NCI-H524 (cell line): ENCODE measurements around the gene IQCM.
A peak's percentile ranks its signal among the peaks of the same experiment; 100 is the strongest.

Source experiments
- DNase-seq, 2 experiments: peaks; one replicate each; lab custom pipeline; 2025; lab: John Stamatoyannopoulos, UW

IQCM gene

DNA sequence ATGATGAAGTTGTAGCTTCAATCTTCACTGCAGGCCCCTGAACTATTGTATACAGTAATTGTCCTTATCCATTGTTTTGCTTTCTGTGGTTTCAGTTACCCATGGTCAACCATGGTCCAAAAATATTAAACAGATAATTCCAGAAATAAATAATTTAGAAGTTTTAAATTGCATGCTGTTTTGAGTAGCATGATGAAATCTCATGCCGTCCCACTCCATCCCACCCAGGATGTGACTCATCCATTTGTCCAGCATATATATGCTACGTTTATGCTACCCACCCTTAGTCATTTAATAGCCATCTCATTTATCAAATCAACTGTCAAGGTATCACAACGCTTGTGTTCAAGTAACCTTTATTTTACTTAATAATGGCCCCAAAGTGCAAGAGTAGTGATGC is 34.5 kb downstream of the IQCM start:
- no peak for DNase-seq

DNA sequence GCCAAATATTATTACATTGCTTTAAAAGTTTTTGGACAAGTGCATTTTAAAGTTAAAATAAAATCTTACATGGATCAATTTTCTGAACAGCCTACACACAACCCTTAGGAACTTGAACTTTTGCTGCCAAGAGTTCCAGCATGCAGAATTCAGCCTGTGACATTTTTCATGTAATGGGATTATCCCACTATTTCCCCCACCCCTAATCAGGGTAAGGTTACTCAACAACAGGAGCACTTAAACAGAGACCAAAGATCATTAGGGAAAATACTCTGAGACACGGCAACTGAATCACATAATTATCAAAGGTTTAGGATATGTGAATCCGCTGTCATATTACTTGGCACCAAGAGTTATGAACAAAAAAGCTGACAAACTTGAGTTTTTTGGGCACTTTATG is 47.2 kb downstream of the IQCM start:
- no peak for DNase-seq

GRCh38 chr4:149766135-149766534 is 49.5 kb downstream of the IQCM start:
- DNase-seq: no peak

DNA sequence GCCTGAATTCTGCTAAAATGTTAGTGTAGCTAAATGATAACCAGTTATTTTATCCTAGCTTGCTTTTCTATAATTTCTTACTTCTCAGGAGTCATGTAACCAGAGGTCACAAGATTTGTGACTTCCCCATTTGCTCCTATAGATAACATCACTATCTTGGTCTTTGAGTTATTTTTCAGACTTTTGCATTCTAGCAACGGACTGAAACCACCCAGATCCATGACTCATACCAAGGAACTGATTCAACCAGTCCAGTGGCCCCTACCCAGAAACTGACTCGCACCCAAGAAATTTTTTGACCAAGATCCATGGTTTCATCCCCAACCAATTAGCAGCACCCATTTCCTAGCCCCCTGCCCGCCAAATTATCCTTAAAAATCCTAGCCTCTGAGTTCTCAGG is 50.0 kb downstream of the IQCM start:
- no peak for DNase-seq

- no peak for DNase-seq
These were observed 59.7 kb downstream of the IQCM start for GRCh38 chr4:149755969-149756368.

- no peak for DNase-seq
These were observed 61.1 kb downstream of the IQCM start for GRCh38 chr4:149754526-149754925.

GRCh38 chr4:149752729-149753128 is 62.9 kb downstream of the IQCM start:
- no peak for DNase-seq

- DNase-seq: no peak
These were observed 64.5 kb downstream of the IQCM start for GRCh38 chr4:149751174-149751573.

DNA sequence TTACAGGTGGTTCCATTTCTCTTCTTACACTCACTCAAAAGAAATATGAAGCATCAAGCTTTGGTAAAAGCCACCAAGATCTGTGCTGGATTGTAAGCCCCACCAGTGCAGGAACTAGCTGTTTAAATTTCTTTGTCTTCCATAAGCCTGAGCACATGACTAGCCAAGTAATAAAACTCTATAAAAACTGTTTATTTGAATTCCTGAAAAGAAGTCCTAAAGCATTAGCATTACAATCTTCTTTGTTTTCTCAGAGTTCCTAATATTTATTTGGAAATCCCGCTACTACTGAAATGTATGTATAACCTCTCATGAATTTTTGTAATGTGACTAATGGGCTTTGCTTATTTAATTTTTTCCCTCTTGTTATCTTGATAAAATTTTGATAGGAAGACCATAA is 65.9 kb downstream of the IQCM start:
- DNase-seq: no peak

DNA sequence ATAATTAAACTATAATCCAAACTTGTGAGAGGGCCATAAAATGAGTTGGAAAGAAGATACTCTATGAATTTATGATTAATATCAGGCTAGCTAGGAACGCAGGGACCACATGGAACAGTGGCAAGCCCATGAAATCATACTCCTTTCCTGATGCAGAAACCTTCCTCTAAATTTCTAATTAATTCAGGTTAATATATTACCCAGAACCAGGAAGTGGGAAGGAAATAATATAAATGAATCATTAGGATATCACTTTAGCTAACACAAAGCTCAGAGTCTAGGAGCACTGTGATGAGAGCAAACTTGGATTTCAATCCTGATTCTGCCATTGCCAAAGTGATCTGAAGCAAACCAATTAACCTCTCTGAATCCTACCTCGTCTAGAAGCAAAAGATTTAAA is 68.0 kb downstream of the IQCM start:
- no peak for DNase-seq

- no peak for DNase-seq
These were observed 69.4 kb downstream of the IQCM start for GRCh38 chr4:149746276-149746675.

- DNase-seq: no peak
These were observed 74.3 kb downstream of the IQCM start for GRCh38 chr4:149741186-149741831.

GRCh38 chr4:149738156-149738555 is 77.5 kb downstream of the IQCM start:
- DNase-seq: no peak

DNA sequence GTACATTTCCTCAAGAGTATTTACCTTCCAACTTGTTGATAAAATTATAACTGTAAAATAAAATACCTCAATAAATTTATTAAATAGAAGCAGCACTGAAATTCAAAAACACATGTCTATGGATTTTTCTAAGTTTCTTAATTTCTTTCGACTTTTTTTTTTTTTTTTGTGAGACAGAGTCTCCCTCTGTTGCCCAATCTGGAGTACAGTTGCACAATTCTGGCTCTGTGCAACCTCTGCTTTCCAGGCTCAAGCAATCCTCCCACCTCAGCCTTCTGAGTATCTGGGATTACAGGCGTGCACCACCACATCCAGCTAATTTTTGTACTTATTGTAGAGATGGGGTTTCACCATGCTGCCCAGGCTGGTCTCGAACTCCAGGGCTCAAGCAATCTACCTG is 79.8 kb downstream of the IQCM start:
- DNase-seq: no peak

- no peak for DNase-seq
These were observed 87.2 kb downstream of the IQCM start for GRCh38 chr4:149728444-149728843.

DNA sequence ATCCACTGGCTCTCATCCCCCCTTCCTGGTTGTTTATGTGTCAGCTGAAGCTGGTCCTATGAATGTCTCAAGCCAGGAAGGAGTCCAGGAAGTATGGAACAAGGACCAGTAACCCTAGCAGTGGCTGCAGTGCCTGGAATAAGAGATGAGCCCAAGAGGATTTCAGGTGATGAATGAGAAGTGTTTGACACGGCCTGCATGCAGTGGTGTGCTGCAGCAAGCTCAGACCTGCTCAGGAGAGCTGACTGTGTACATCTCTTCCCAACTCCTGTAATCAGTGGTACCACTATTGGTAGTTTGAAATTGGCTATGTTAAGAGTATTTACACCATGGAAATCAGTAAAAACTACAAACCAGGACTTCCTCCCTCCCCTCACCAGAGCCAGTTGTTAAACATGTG is 88.0 kb downstream of the IQCM start:
- no peak for DNase-seq

DNA sequence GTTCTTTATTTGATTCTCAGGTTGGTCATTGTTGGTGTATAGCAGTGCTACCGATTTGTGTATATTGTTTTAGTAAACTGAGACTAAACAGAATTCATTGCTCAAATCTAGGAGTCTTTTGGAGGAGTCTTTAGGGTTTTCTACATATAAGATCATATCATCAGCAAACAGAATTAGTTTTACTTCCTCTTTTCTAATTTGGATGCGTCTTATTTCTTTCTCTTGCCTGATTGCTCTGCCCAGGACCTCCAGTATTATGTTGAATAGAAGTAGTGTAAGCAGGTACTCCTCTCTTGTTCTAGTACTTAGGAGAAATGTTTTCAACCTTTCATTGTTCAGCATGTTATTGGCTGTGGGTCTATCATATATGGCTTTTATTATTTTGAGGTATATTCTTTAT is 92.6 kb downstream of the IQCM start:
- no peak for DNase-seq

GRCh38 chr4:149719806-149720205 is 95.8 kb downstream of the IQCM start:
- no peak for DNase-seq

GRCh38 chr4:149719357-149719756 is 96.3 kb downstream of the IQCM start:
- DNase-seq: no peak

DNA sequence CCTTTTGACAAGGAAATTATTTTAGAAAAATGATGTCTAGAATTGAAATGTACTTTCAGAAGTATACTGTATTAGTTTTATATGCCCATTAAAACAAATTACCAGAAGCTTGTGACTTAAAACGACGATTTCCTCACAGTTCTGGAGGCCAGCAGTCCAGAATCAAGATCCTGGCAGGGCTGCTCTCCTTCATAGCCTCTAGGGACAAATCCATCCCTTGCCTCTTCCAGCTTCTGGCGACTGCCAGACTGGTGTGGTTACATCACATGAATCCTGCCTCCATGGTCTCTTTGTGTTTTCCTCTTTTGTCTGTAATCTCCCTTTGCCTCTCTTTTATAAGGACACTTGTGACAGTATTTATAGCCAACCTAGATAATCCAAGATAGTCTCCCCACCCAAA is 97.1 kb downstream of the IQCM start:
- no peak for DNase-seq

GRCh38 chr4:149716728-149717127 is 98.9 kb downstream of the IQCM start:
- no peak for DNase-seq

GRCh38 chr4:149715822-149716585 is 99.6 kb downstream of the IQCM start:
- peak in 1 of 2 experiments; percentile 18 for DNase-seq

GRCh38 chr4:149713031-149713430 is 102.6 kb downstream of the IQCM start:
- DNase-seq: no peak
